ENCODE results near the gene YBEY. TPM values are rescaled to one million over a fixed set of nuclear protein-coding genes. Genes with fewer than 3 reads are reported as not detected.

The YBEY gene
- total RNA-seq, 1 donor from 2014 or later = 13.5 TPM

- no peaks in the 10 kb centered on the region for H3K27me3 ChIP-seq (ENCODE audit: insufficient read depth, low read length)
- Mint-ChIP-seq H3K9me3 (ENCODE audit: unreplicated experiment) (no peaks in the 10 kb centered on the region), H3K4me1 (ENCODE audit: low read depth, unreplicated experiment) (peaks cover 5% of the 10 kb centered on the region), H3K4me3 (ENCODE audit: unreplicated experiment) (no peak overlapping the region), H3K27ac (ENCODE audit: unreplicated experiment) (no peak overlapping the region), H3K36me3 (ENCODE audit: low read depth, unreplicated experiment) (peaks cover 4% of the 10 kb centered on the region), H3K27me3 (ENCODE audit: low read depth, unreplicated experiment) (peaks cover 2% of the 10 kb centered on the region)
- peak overlapping the region; percentile 77 for H3K4me2 ChIP-seq (ENCODE audit: low read length)
- no peak for FAIRE-seq
- no peaks in the 10 kb centered on the region for H3K36me3 ChIP-seq (ENCODE audit: insufficient read depth, low read length)
- no peak overlapping the region for H3K4me3 ChIP-seq (ENCODE audit: insufficient read depth, low read depth, low read length)
- no peak overlapping the region for H2AFZ ChIP-seq (ENCODE audit: low read depth, low read length)
- peaks cover 2% of the 10 kb centered on the region for H3K79me2 ChIP-seq (ENCODE audit: insufficient read depth, low read length)
- no peak overlapping the region for H3K9ac ChIP-seq (ENCODE audit: low read length)
- no peaks in the 10 kb centered on the region for H4K20me1 ChIP-seq (ENCODE audit: insufficient read depth, low read length)
- no peaks in the 10 kb centered on the region for H3K9me3 ChIP-seq (ENCODE audit: insufficient read depth, low read depth, low read length)
- peaks cover 22% of the 10 kb centered on the region for H3K4me1 ChIP-seq (ENCODE audit: insufficient read depth, low read length)
- TF ChIP-seq EZH2 (IDR thresholded peaks at IDR 0.05; ENCODE audit: insufficient read depth, low read length) (no peak), CTCF (IDR thresholded peaks at IDR 0.05; ENCODE audit: insufficient read depth, low read depth, low read length) (no peak)
- H3K27ac ChIP-seq (ENCODE audit: low read depth, low read length) = peak overlapping the region; percentile 73
- DNase-seq (ENCODE audit: low read depth) = no peak
Observed at GRCh38 chr21:46295996-46296752, 10.0 kb downstream of the YBEY start.

GRCh38 chr21:46297338-46298271, 11.5 kb downstream of the YBEY start:
- no peak overlapping the region for H3K27ac ChIP-seq (ENCODE audit: low read depth, low read length)

More at GRCh38 chr21:46297338-46298271, 11.5 kb downstream of the YBEY start:
- DNase-seq (ENCODE audit: low read depth) = no peak
- Histone ChIP-seq H3K36me3 (ENCODE audit: insufficient read depth, low read length) (no peaks in the 10 kb centered on the region), H3K4me1 (ENCODE audit: insufficient read depth, low read length) (peaks cover 22% of the 10 kb centered on the region), H3K27me3 (ENCODE audit: insufficient read depth, low read length) (no peaks in the 10 kb centered on the region), H2AFZ (ENCODE audit: low read depth, low read length) (peak overlapping the region; percentile 61), H4K20me1 (ENCODE audit: insufficient read depth, low read length) (no peaks in the 10 kb centered on the region), H3K4me3 (ENCODE audit: insufficient read depth, low read depth, low read length) (peak overlapping the region; percentile 54), H3K9ac (ENCODE audit: low read length) (peak overlapping the region; percentile 59), H3K9me3 (ENCODE audit: insufficient read depth, low read depth, low read length) (no peaks in the 10 kb centered on the region), H3K4me2 (ENCODE audit: low read length) (peak overlapping the region; percentile 90), H3K79me2 (ENCODE audit: insufficient read depth, low read length) (no peaks in the 10 kb centered on the region)
- H3K27me3 Mint-ChIP-seq (ENCODE audit: low read depth, unreplicated experiment) = peaks cover 2% of the 10 kb centered on the region
- no peak for FAIRE-seq
- no peaks in the 10 kb centered on the region for H3K9me3 Mint-ChIP-seq (ENCODE audit: unreplicated experiment)
- H3K4me1 Mint-ChIP-seq (ENCODE audit: low read depth, unreplicated experiment) = peaks cover 5% of the 10 kb centered on the region
- no peak overlapping the region for H3K4me3 Mint-ChIP-seq (ENCODE audit: unreplicated experiment)
- H3K36me3 Mint-ChIP-seq (ENCODE audit: low read depth, unreplicated experiment) = peaks cover 4% of the 10 kb centered on the region
- TF ChIP-seq EZH2 (IDR thresholded peaks at IDR 0.05; ENCODE audit: insufficient read depth, low read length) (no peak), CTCF (IDR thresholded peaks at IDR 0.05; ENCODE audit: insufficient read depth, low read depth, low read length) (no peak)
- H3K27ac Mint-ChIP-seq (ENCODE audit: unreplicated experiment) = no peak overlapping the region
